GM12878 (cell line): ENCODE measurements around the gene UBASH3B. TPM values are rescaled to one million over a fixed set of nuclear protein-coding genes. Genes with fewer than 3 reads are reported as not detected.

Experiments used
- ATAC-seq: fragments of 200-7000 bp; cut with Tn5 transposase; 3 replicates; pipeline ENCODE4 v1.9.1; 2020; ENCODE audit warnings: mild to moderate bottlenecking, moderate library complexity
- BruUV-seq: library from RNA; stranded (reverse); fragments of 400-500 nt; replicated peaks from 2 replicates; lab custom pipeline; 2021; lab: Mats Ljungman, UMichigan
- CTCF ChIA-PET: fragments of 300-600 bp; sonication (Branson Sonifier 250); formaldehyde crosslinking; extraction: SDS; loops from one replicate; lab custom pipeline; 2021; ENCODE audit warnings: inconsistent platforms; lab: Yijun Ruan, JAX
- POLR2A ChIA-PET: fragments of 350-600 bp; formaldehyde crosslinking; extraction: SDS; loops from one replicate; lab custom pipeline; 2021; ENCODE audit warnings: inconsistent platforms; lab: Charles Lee
- RAD21 ChIA-PET: fragments of 300-600 bp; sonication (Branson Sonifier 250); formaldehyde crosslinking; loops from one replicate; lab custom pipeline; 2023; ENCODE audit warnings: antibody characterized with exemption; ENCODE audit not compliant: unreplicated experiment; lab: Charles Lee
- SMC1A ChIA-PET: fragments of 300-600 bp; sonication (Branson Sonifier 250); formaldehyde crosslinking; loops from one replicate; lab custom pipeline; 2023; ENCODE audit not compliant: unreplicated experiment, uncharacterized antibody; lab: Charles Lee
- DNase-seq: peaks from one replicate; pipeline ENCODE4 v3.0.0-alpha.2; 2011; ENCODE audit warnings: low read depth, low spot score
- FAIRE-seq: peaks from 3 replicates; lab custom pipeline; 2011; peaks lifted over from hg19 to GRCh38; lab: Jason Lieb, UNC
- H2AFZ ChIP-seq: 2 replicates; pipeline ENCODE4 v1.6.0; 2011; ENCODE audit warnings: low read depth, low read length, control low read depth; ENCODE audit not compliant: control insufficient read depth
- H3K27ac ChIP-seq: 2 replicates; pipeline ENCODE4 v1.5.1; 2011; ENCODE audit warnings: control low read depth; ENCODE audit not compliant: control insufficient read depth, insufficient read depth
- H3K27me3 ChIP-seq, 2 experiments: replicated peaks in 1 of 2; 2 replicates each; pipeline versions ENCODE4 v1.6.0 to v1.6.1; 2011; ENCODE audit warnings: low read length in 1 of 2; ENCODE audit not compliant: control insufficient read depth in 2 of 2, insufficient read depth in 2 of 2
- H3K36me3 ChIP-seq, 2 experiments: 2 replicates each; pipeline ENCODE4 v1.5.1; 2011; ENCODE audit warnings: low read length in 1 of 2; ENCODE audit not compliant: control insufficient read depth in 2 of 2, insufficient read depth in 2 of 2
- H3K4me1 ChIP-seq: 2 replicates; pipeline ENCODE4 v1.6.1; 2011; ENCODE audit warnings: mild to moderate bottlenecking, low read length, moderate library complexity, mixed read lengths; ENCODE audit not compliant: control insufficient read depth, insufficient read depth
- H3K4me2 ChIP-seq: 2 replicates; pipeline ENCODE4 v1.6.0; 2011; ENCODE audit warnings: control low read depth; ENCODE audit not compliant: control insufficient read depth, insufficient read depth
- H3K4me3 ChIP-seq: fragments of 200-600 bp; sonication (generic); 2 replicates; pipeline ENCODE4 v1.5.1; 2016
- H3K79me2 ChIP-seq: 2 replicates; pipeline ENCODE4 v1.6.0; 2011; ENCODE audit warnings: low read length; ENCODE audit not compliant: control insufficient read depth, insufficient read depth
- H3K9ac ChIP-seq: 2 replicates; pipeline ENCODE4 v1.8.0; 2011; ENCODE audit warnings: low read length, control low read depth, mixed read lengths; ENCODE audit not compliant: control insufficient read depth, insufficient read depth
- H3K9me3 ChIP-seq: replicated peaks from 3 replicates; pipeline ENCODE4 v1.5.1; 2011; ENCODE audit warnings: mild to moderate bottlenecking, low read length; ENCODE audit not compliant: control insufficient read depth, insufficient read depth
- H4K20me1 ChIP-seq: 2 replicates; pipeline ENCODE4 v1.6.0; 2011; ENCODE audit not compliant: control insufficient read depth, insufficient read depth
- JUNB ChIP-seq: IDR thresholded peaks from 2 replicates; pipeline ENCODE4 v1.6.1; 2016; ENCODE audit warnings: antibody characterized with exemption, mild to moderate bottlenecking
- PAX5 ChIP-seq: IDR thresholded peaks from 2 replicates; pipeline ENCODE4 v1.6.1; 2011; ENCODE audit warnings: low read depth, low read length, borderline replicate concordance
- POU2F2 ChIP-seq: IDR thresholded peaks from 3 replicates; pipeline ENCODE4 v1.6.1; 2011; ENCODE audit warnings: low read depth, mild to moderate bottlenecking, low read length, borderline replicate concordance
- RAD21 ChIP-seq: IDR thresholded peaks from 2 replicates; pipeline ENCODE4 v1.6.1; 2011; ENCODE audit warnings: mild to moderate bottlenecking, low read depth, low read length, moderate library complexity; ENCODE audit not compliant: insufficient read depth
- TAF1 ChIP-seq: IDR thresholded peaks from 2 replicates; pipeline ENCODE4 v1.6.1; 2011; ENCODE audit warnings: mild to moderate bottlenecking, low read depth, low read length, borderline replicate concordance
- ZNF217 ChIP-seq: fragments of 450-650 bp; IDR thresholded peaks from 2 replicates; pipeline ENCODE4 v1.6.1; 2017; ENCODE audit warnings: antibody characterized with exemption, mild to moderate bottlenecking
- ZNF384 ChIP-seq: IDR thresholded peaks from 2 replicates; pipeline ENCODE4 v1.6.1; 2012; ENCODE audit warnings: low read depth, mild to moderate bottlenecking, low read length, improper control_type of control experiment, borderline replicate concordance
- whole genome bisulfite sequencing: methylation state at CpG from one replicate; pipeline ENCODE4 v1.1.6; 2016; ENCODE audit warnings: low lambda C conversion rate; ENCODE audit not compliant: insufficient replicate concordance, insufficient coverage; ENCODE audit errors: missing lambda C conversion rate; 5-methylcytosine and 5-hydroxymethylcytosine counted together
- in situ Hi-C: fragments of 300-500 bp; cut with MboI; formaldehyde crosslinking; loops from 9 replicates; pipeline ENCODE4 v1.14.3; 2018; ENCODE audit warnings: mixed read lengths
- intact Hi-C: fragments of 100-400 bp; cut with micrococcal nuclease; formaldehyde crosslinking; loops from one replicate; pipeline ENCODE4 v1.14.2; 2022; ENCODE audit not compliant: unreplicated experiment
- polyA plus RNA-seq, 11 experiments: library from polyadenylated mRNA; depleted of rRNA in 4 of 11; unstranded in 6 of 11; stranded (reverse) in 5 of 11; fragments of >200 nt; fragmentation: Nextera tagmentation in 4 of 11; fragmentation: Illumina TruSeq in 1 of 11; extraction: Ambion mirVana in 4 of 11; extraction: Trizol in 1 of 11; gene quantifications; 1 replicate in 1 of 11; 2 replicates in 10 of 11; pipeline versions ENCODE4 v1.2.1 to v1.2.3, GENCODE V29; 2011 to 2016; ENCODE audit warnings: inconsistent platforms in 2 of 11, missing spikeins in 2 of 11, low read depth in 1 of 11
- total RNA-seq, 4 experiments: library from RNA; depleted of rRNA in 3 of 4; stranded (reverse); fragments of >200 nt in 3 of 4; fragmentation: Illumina TruSeq in 1 of 4; extraction: Trizol in 1 of 4; gene quantifications; 2 replicates each; pipeline versions ENCODE4 v1.2.1 to v1.2.3, GENCODE V29; 2013 to 2021
- TF ChIP-seq, protein P1 (sequence below): IDR thresholded peaks from 2 replicates; pipeline ENCODE4 v1.6.1; 2012; ENCODE audit warnings: mild to moderate bottlenecking, low read depth, low read length
- TF ChIP-seq, protein P2 (sequence below): fragments of 450-650 bp; IDR thresholded peaks from 2 replicates; pipeline ENCODE4 v1.6.1; 2017; ENCODE audit warnings: low read depth, mild to moderate bottlenecking, moderate library complexity
- TF ChIP-seq, protein P3 (sequence below): fragments of 450-650 bp; formaldehyde crosslinking; IDR thresholded peaks from 2 replicates; pipeline ENCODE4 v1.4.0; 2020; ENCODE audit warnings: mild to moderate bottlenecking, moderate library complexity
- TF ChIP-seq, protein P4 (sequence below): fragments of 450-650 bp; IDR thresholded peaks from 2 replicates; pipeline ENCODE4 v1.6.1; 2017; ENCODE audit warnings: mild to moderate bottlenecking
- TF ChIP-seq, protein P5 (sequence below): IDR thresholded peaks from 2 replicates; pipeline ENCODE4 v1.6.1; 2011; ENCODE audit warnings: low read depth, low read length, improper control_type of control experiment, borderline replicate concordance

Gene UBASH3B
- total and polyA plus RNA-seq, 10 of the 15 experiments (the other 5 are each of a cell fraction or from before 2014, with no cell fraction given): 0.18 to 3.3 (median 0.57) TPM

DNA sequence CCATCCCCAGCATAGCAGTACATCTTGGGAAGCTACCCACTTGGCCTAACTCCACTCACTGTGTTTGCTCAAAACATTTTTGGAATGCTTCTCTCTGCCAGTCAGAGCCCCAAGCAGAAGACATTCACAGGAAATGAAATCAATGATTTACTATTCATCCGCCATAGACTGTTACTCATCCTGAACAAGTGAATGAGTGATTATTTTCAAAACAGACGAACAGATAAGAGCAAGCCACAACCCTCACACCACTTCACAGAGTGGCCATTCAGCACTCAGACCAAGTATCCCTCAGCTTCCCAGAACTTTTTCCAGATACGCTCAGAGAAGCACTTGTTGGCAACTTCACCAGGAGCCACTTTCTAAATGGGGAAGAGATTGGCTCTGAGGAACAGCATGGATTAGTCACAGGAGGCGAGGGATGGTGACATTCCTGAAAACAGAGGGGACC is 13.0 kb upstream of the UBASH3B start:
- in situ Hi-C loops: no loop called here
- WGBS: 11% methylated on average over 4 of the region's 4 CpGs
- POLR2A ChIA-PET: no interaction called here
- TF ChIP-seq, protein P1, sequence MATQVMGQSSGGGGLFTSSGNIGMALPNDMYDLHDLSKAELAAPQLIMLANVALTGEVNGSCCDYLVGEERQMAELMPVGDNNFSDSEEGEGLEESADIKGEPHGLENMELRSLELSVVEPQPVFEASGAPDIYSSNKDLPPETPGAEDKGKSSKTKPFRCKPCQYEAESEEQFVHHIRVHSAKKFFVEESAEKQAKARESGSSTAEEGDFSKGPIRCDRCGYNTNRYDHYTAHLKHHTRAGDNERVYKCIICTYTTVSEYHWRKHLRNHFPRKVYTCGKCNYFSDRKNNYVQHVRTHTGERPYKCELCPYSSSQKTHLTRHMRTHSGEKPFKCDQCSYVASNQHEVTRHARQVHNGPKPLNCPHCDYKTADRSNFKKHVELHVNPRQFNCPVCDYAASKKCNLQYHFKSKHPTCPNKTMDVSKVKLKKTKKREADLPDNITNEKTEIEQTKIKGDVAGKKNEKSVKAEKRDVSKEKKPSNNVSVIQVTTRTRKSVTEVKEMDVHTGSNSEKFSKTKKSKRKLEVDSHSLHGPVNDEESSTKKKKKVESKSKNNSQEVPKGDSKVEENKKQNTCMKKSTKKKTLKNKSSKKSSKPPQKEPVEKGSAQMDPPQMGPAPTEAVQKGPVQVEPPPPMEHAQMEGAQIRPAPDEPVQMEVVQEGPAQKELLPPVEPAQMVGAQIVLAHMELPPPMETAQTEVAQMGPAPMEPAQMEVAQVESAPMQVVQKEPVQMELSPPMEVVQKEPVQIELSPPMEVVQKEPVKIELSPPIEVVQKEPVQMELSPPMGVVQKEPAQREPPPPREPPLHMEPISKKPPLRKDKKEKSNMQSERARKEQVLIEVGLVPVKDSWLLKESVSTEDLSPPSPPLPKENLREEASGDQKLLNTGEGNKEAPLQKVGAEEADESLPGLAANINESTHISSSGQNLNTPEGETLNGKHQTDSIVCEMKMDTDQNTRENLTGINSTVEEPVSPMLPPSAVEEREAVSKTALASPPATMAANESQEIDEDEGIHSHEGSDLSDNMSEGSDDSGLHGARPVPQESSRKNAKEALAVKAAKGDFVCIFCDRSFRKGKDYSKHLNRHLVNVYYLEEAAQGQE: no peak
- TF ChIP-seq, protein P2, sequence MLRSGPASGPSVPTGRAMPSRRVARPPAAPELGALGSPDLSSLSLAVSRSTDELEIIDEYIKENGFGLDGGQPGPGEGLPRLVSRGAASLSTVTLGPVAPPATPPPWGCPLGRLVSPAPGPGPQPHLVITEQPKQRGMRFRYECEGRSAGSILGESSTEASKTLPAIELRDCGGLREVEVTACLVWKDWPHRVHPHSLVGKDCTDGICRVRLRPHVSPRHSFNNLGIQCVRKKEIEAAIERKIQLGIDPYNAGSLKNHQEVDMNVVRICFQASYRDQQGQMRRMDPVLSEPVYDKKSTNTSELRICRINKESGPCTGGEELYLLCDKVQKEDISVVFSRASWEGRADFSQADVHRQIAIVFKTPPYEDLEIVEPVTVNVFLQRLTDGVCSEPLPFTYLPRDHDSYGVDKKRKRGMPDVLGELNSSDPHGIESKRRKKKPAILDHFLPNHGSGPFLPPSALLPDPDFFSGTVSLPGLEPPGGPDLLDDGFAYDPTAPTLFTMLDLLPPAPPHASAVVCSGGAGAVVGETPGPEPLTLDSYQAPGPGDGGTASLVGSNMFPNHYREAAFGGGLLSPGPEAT: no peak
- TF ChIP-seq, protein P3, sequence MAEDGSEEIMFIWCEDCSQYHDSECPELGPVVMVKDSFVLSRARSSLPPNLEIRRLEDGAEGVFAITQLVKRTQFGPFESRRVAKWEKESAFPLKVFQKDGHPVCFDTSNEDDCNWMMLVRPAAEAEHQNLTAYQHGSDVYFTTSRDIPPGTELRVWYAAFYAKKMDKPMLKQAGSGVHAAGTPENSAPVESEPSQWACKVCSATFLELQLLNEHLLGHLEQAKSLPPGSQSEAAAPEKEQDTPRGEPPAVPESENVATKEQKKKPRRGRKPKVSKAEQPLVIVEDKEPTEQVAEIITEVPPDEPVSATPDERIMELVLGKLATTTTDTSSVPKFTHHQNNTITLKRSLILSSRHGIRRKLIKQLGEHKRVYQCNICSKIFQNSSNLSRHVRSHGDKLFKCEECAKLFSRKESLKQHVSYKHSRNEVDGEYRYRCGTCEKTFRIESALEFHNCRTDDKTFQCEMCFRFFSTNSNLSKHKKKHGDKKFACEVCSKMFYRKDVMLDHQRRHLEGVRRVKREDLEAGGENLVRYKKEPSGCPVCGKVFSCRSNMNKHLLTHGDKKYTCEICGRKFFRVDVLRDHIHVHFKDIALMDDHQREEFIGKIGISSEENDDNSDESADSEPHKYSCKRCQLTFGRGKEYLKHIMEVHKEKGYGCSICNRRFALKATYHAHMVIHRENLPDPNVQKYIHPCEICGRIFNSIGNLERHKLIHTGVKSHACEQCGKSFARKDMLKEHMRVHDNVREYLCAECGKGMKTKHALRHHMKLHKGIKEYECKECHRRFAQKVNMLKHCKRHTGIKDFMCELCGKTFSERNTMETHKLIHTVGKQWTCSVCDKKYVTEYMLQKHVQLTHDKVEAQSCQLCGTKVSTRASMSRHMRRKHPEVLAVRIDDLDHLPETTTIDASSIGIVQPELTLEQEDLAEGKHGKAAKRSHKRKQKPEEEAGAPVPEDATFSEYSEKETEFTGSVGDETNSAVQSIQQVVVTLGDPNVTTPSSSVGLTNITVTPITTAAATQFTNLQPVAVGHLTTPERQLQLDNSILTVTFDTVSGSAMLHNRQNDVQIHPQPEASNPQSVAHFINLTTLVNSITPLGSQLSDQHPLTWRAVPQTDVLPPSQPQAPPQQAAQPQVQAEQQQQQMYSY (CRISPR knock-in tag): no peak
- no peak for TF ChIP-seq TAF1
- no peak for TF ChIP-seq JUNB
- no peak for TF ChIP-seq ZNF217
- TF ChIP-seq ZNF384: no peak
- TF ChIP-seq RAD21: no peak
- TF ChIP-seq, protein P4, sequence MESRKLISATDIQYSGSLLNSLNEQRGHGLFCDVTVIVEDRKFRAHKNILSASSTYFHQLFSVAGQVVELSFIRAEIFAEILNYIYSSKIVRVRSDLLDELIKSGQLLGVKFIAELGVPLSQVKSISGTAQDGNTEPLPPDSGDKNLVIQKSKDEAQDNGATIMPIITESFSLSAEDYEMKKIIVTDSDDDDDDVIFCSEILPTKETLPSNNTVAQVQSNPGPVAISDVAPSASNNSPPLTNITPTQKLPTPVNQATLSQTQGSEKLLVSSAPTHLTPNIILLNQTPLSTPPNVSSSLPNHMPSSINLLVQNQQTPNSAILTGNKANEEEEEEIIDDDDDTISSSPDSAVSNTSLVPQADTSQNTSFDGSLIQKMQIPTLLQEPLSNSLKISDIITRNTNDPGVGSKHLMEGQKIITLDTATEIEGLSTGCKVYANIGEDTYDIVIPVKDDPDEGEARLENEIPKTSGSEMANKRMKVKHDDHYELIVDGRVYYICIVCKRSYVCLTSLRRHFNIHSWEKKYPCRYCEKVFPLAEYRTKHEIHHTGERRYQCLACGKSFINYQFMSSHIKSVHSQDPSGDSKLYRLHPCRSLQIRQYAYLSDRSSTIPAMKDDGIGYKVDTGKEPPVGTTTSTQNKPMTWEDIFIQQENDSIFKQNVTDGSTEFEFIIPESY: no peak
- TF ChIP-seq POU2F2: no peak
- TF ChIP-seq PAX5: no peak
- TF ChIP-seq, protein P5, sequence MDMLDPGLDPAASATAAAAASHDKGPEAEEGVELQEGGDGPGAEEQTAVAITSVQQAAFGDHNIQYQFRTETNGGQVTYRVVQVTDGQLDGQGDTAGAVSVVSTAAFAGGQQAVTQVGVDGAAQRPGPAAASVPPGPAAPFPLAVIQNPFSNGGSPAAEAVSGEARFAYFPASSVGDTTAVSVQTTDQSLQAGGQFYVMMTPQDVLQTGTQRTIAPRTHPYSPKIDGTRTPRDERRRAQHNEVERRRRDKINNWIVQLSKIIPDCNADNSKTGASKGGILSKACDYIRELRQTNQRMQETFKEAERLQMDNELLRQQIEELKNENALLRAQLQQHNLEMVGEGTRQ: no peak

More for the DNA sequence above, 13.0 kb upstream of the UBASH3B start:
- H3K4me3 ChIP-seq: no peak overlapping the region
- no peaks in the 10 kb centered on the region for H4K20me1 ChIP-seq
- H3K4me2 ChIP-seq: no peak overlapping the region
- no peak overlapping the region for H3K27ac ChIP-seq
- no TSS peak for BruUV-seq
- intact Hi-C loops: no loop called here
- DNase-seq: no peak
- CTCF ChIA-PET: no interaction called here
- peaks cover 0 to 2% of the 10 kb centered on the region in 2 experiments; a peak in 3 of 4 replicates for H3K27me3 ChIP-seq
- H3K4me1 ChIP-seq: no peaks in the 10 kb centered on the region
- no peak overlapping the region for H2AFZ ChIP-seq
- H3K9ac ChIP-seq: no peak overlapping the region
- SMC1A ChIA-PET: no interaction called here
- H3K9me3 ChIP-seq: no peaks in the 10 kb centered on the region
- ATAC-seq: no peak
- no peak for FAIRE-seq
- H3K36me3 ChIP-seq: no peaks in the 10 kb centered on the region
- H3K79me2 ChIP-seq: no peaks in the 10 kb centered on the region
- RAD21 ChIA-PET: no interaction called here
